Gastroesophageal sphincter (tissue), 4 donors: ENCODE results near the gene SERPINB5. TPM values are rescaled to one million over a fixed set of nuclear protein-coding genes. Genes with fewer than 3 reads are reported as not detected.

ENCODE experiments used
- ATAC-seq: fragments of 150-250 bp; one replicate; pipeline ENCODE4 v1.9.1; 2016; ENCODE audit warnings: mild to moderate bottlenecking, moderate library complexity
- H3K27ac ChIP-seq, 4 donors: fragments of 200-600 bp; sonication (generic) in 3 of 4; 1 replicate in 3 of 4; 2 replicates in 1 of 4; pipeline ENCODE4 v1.5.1; 2016 to 2019
- H3K27me3 ChIP-seq: fragments of 200-600 bp; sonication (generic); one replicate; pipeline ENCODE4 v1.5.1; 2019
- H3K36me3 ChIP-seq, 2 donors: fragments of 200-600 bp; sonication (generic); one replicate each; pipeline ENCODE4 v1.5.1; 2019; ENCODE audit warnings: control low read depth in 1 of 2
- H3K4me1 ChIP-seq, 3 donors: fragments of 200-600 bp; sonication (generic); 1 replicate in 2 of 3; 2 replicates in 1 of 3; pipeline ENCODE4 v1.5.1; 2016 to 2019; ENCODE audit warnings: control low read depth in 2 of 3
- H3K4me3 ChIP-seq, 2 donors: fragments of 200-600 bp; sonication (generic); one replicate each; pipeline ENCODE4 v1.5.1; 2019; ENCODE audit warnings: mild to moderate bottlenecking in 1 of 2, moderate library complexity in 1 of 2
- H3K9me3 ChIP-seq, 3 donors: fragments of 200-600 bp; sonication (generic); one replicate each; pipeline ENCODE4 v1.5.1; 2017 to 2019; ENCODE audit warnings: control low read depth in 2 of 3
- CTCF ChIP-seq, 4 experiments: fragments of 200-600 bp in 2 of 4; fragments of 450-650 bp in 2 of 4; sonication (generic) in 1 of 4; IDR thresholded peaks; one replicate each; pipeline ENCODE4 v1.5.1; 2017 to 2019; ENCODE audit warnings: antibody characterized with exemption in 4 of 4, mild to moderate bottlenecking in 2 of 4, moderate library complexity in 2 of 4
- EP300 ChIP-seq: sonication (generic); formaldehyde crosslinking; IDR thresholded peaks from one replicate; pipeline ENCODE4 v1.6.1; 2017; ENCODE audit warnings: antibody characterized with exemption, mild to moderate bottlenecking
- POLR2A ChIP-seq, 2 donors: fragments of 450-650 bp; IDR thresholded peaks; one replicate each; pipeline ENCODE4 v1.6.1; 2017; ENCODE audit warnings: antibody characterized with exemption in 2 of 2, mild to moderate bottlenecking in 2 of 2, moderate library complexity in 1 of 2
- POLR2AphosphoS5 ChIP-seq: sonication (generic); formaldehyde crosslinking; IDR thresholded peaks from one replicate; pipeline ENCODE4 v1.6.1; 2017; ENCODE audit warnings: antibody characterized with exemption
- WGBS, 2 donors: methylation state at CpG; one replicate each; pipeline ENCODE4 v1.1.5; 2018; ENCODE audit warnings: low coverage in 1 of 2; 5-methylcytosine and 5-hydroxymethylcytosine counted together
- total RNA-seq, 4 donors: library from RNA; depleted of rRNA; stranded (reverse); fragments of >200 nt; gene quantifications; one replicate each; pipeline ENCODE4 v1.1.0, GENCODE V29; 2016

SERPINB5 gene
- total RNA-seq, 4 donors from 2014 or later: 0.13 to 11.5 (median 1.1) TPM; not detected in 1

GRCh38 chr18:63523660-63524059, 46.9 kb downstream of the SERPINB5 start:
- no peak for TF ChIP-seq POLR2A (IDR thresholded peaks at IDR 0.05)
- Histone ChIP-seq H3K27me3 (peaks cover 3% of the 10 kb centered on the region), H3K4me1 (no peaks in the 10 kb centered on the region), H3K9me3 (no peaks in the 10 kb centered on the region), H3K4me3 (no peak overlapping the region), H3K36me3 (no peaks in the 10 kb centered on the region), H3K27ac (no peak overlapping the region)
- ATAC-seq: no peak
- WGBS, 2 donors: 61 to 73% methylated on average over 4 of the region's 4 CpGs

DNA sequence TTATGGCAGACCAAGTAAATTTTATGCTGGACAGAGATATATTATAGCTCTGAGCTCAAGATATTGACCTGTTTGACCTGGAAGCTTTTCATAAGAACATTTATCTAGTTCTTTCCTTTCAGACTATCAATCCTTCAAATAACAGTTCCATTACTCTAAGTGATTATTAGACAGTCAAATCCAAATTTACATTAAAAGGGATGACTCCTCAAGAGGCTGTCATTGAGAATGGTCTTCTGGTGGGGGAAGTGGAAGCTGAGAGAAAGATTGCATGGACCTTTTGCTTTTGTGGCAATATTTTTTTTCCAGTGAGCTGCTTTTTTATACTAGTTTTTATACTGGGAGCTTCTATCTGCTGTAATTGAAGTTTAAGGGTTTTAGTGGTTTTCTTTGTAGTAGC, 50.5 kb downstream of the SERPINB5 start:
- Histone ChIP-seq H3K9me3 (no peaks in the 10 kb centered on the region), H3K4me3 (no peak overlapping the region), H3K36me3 (no peaks in the 10 kb centered on the region), H3K27me3 (no peaks in the 10 kb centered on the region), H3K27ac (no peak overlapping the region), H3K4me1 (no peaks in the 10 kb centered on the region)
- TF ChIP-seq POLR2AphosphoS5 (no peak), POLR2A (IDR thresholded peaks at IDR 0.05) (no peak), CTCF (IDR thresholded peaks at IDR 0.05) (no peak), EP300 (no peak)
- ATAC-seq: no peak

- 66 to 75% methylated on average over 4 to 5 of the region's 5 CpGs for WGBS, 2 donors
- Histone ChIP-seq H3K27ac (no peak overlapping the region), H3K36me3 (no peaks in the 10 kb centered on the region), H3K9me3 (no peaks in the 10 kb centered on the region), H3K4me3 (no peak overlapping the region), H3K4me1 (no peaks in the 10 kb centered on the region), H3K27me3 (no peaks in the 10 kb centered on the region)
- ATAC-seq: no peak
- TF ChIP-seq POLR2A (IDR thresholded peaks at IDR 0.05) (no peak), EP300 (no peak), CTCF (IDR thresholded peaks at IDR 0.05) (no peak), POLR2AphosphoS5 (no peak)
These were observed 52.2 kb downstream of the SERPINB5 start for GRCh38 chr18:63528863-63529492.

DNA sequence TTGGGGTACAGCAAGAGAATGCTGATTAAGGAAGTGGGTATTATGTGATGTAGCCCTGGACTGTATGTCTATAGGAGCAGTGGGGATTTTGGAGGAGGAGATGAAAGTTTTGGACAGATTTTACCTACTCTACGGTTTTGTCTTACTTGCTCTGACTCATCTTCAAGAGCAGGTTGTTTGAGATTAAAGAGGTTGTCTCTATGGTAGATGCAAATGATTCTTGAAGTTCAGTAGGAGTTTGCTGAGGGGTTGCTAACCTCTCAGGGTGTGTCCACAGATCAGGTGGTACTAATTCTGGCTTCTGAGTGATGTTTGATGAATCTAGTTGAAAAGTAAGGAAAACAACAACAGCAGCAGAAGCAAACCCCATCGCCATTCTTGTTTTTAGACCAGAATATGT, 55.7 kb downstream of the SERPINB5 start:
- 91 to 94% methylated on average over 2 of the region's 2 CpGs for WGBS, 2 donors
- no peaks in the 10 kb centered on the region for H3K9me3 ChIP-seq
- TF ChIP-seq POLR2A (IDR thresholded peaks at IDR 0.05) (no peak), POLR2AphosphoS5 (no peak), CTCF (IDR thresholded peaks at IDR 0.05) (no peak), EP300 (no peak)
- no peak for ATAC-seq
- no peaks in the 10 kb centered on the region for H3K27me3 ChIP-seq
- H3K36me3 ChIP-seq: no peaks in the 10 kb centered on the region
- no peak overlapping the region for H3K27ac ChIP-seq
- H3K4me3 ChIP-seq: no peak overlapping the region
- no peaks in the 10 kb centered on the region for H3K4me1 ChIP-seq

- TF ChIP-seq CTCF (IDR thresholded peaks at IDR 0.05) (no peak), EP300 (no peak), POLR2A (IDR thresholded peaks at IDR 0.05) (no peak), POLR2AphosphoS5 (no peak)
- 55 to 72% methylated on average over 4 of the region's 4 CpGs for WGBS, 2 donors
These were observed 57.9 kb downstream of the SERPINB5 start for GRCh38 chr18:63534615-63535014.

More at GRCh38 chr18:63534615-63535014, 57.9 kb downstream of the SERPINB5 start:
- Histone ChIP-seq H3K4me3 (no peak overlapping the region), H3K27me3 (peaks cover 2% of the 10 kb centered on the region), H3K36me3 (no peaks in the 10 kb centered on the region), H3K9me3 (no peaks in the 10 kb centered on the region), H3K4me1 (no peaks in the 10 kb centered on the region), H3K27ac (no peak overlapping the region)
- no peak for ATAC-seq
